HL-60 (cell line): ENCODE data around the gene SRPK2.

Experiments used
- DNase-seq, 2 experiments: peaks; one replicate each; pipeline ENCODE4 v3.0.0-alpha.2; 2010 to 2020; ENCODE audit warnings: low read depth in 1 of 2, low spot score in 1 of 2
- H3K27ac ChIP-seq: fragments of 250-450 bp; sonication (Bioruptor Pico); replicated peaks from 2 replicates; pipeline ENCODE4 v1.5.1; 2020; ENCODE audit warnings: mild to moderate bottlenecking, moderate library complexity
- H3K27me3 ChIP-seq: fragments of 250-450 bp; sonication (Bioruptor Pico); 2 replicates; pipeline ENCODE4 v1.5.1; 2021; ENCODE audit warnings: mild to moderate bottlenecking, moderate library complexity; ENCODE audit not compliant: insufficient read depth, poor library complexity, severe bottlenecking
- H3K4me3 ChIP-seq: replicated peaks from 2 replicates; pipeline ENCODE4 v1.5.1; 2011; ENCODE audit warnings: mild to moderate bottlenecking, control low read depth, low read length; ENCODE audit not compliant: insufficient read depth
- GABPA ChIP-seq: IDR thresholded peaks from 2 replicates; pipeline ENCODE4 v1.6.1; 2012; ENCODE audit warnings: low read depth
- POLR2AphosphoS5 ChIP-seq: IDR thresholded peaks from 2 replicates; pipeline ENCODE4 v1.6.1; 2012; ENCODE audit warnings: low read depth
- SPI1 ChIP-seq: IDR thresholded peaks from 2 replicates; pipeline ENCODE4 v1.6.1; 2012; ENCODE audit warnings: low read depth, mild to moderate bottlenecking, borderline replicate concordance
- TF ChIP-seq, protein P1 (sequence below): IDR thresholded peaks from 2 replicates; pipeline ENCODE4 v1.6.1; 2012; ENCODE audit warnings: low read depth; ENCODE audit not compliant: insufficient replicate concordance
- TF ChIP-seq, protein P2 (sequence below): IDR thresholded peaks from one replicate; pipeline ENCODE4 v1.5.1; 2011; ENCODE audit warnings: low read length, control low read depth, inconsistent platforms; ENCODE audit not compliant: insufficient read depth

The SRPK2 gene

DNA sequence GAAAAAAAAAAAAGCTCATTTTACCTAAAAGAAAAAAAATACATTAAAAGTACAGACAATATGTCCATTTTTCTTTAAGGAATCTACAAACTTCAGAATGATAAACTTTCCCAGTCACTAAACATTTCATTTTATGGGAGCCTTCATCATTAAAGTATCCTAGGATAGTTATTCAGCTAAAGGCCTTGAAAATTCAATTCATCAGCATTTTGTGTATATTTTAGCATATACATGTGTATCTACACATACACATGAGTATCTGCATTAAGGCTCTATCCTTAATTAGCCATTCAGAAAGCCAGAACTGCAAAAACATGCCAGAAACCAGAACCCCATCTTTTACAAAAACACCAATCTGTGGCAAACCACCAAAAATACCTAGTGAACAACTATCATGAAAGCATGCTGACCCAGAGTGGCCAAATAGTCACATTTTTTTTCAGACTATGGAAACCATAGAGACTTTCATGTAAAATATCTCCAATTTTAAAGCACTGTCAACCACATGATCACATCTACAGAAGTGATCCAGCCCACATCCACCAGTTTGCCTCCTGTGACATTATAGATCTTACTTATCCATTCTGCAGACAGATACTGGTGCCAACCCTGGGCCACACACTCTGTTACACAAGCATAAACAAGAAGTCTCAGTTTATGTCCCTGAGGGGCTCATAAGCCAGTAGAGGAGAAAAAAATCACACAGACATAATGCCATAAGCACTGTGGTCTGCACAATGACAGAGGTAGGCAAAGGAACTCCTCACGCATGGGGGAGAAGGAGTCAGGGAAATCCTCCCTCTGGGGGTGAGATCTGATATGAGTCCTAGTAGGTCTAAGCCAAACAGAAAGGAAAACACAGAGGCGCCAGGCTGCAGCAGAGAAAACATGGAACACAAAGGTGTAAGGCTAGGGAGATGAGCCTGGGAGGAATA is 79.2 kb downstream of the SRPK2 start:
- Histone ChIP-seq H3K27ac (no peak overlapping the region), H3K4me3 (no peak overlapping the region), H3K27me3 (no peaks in the 10 kb centered on the region)
- DNase-seq: no peak
- TF ChIP-seq, protein P1, sequence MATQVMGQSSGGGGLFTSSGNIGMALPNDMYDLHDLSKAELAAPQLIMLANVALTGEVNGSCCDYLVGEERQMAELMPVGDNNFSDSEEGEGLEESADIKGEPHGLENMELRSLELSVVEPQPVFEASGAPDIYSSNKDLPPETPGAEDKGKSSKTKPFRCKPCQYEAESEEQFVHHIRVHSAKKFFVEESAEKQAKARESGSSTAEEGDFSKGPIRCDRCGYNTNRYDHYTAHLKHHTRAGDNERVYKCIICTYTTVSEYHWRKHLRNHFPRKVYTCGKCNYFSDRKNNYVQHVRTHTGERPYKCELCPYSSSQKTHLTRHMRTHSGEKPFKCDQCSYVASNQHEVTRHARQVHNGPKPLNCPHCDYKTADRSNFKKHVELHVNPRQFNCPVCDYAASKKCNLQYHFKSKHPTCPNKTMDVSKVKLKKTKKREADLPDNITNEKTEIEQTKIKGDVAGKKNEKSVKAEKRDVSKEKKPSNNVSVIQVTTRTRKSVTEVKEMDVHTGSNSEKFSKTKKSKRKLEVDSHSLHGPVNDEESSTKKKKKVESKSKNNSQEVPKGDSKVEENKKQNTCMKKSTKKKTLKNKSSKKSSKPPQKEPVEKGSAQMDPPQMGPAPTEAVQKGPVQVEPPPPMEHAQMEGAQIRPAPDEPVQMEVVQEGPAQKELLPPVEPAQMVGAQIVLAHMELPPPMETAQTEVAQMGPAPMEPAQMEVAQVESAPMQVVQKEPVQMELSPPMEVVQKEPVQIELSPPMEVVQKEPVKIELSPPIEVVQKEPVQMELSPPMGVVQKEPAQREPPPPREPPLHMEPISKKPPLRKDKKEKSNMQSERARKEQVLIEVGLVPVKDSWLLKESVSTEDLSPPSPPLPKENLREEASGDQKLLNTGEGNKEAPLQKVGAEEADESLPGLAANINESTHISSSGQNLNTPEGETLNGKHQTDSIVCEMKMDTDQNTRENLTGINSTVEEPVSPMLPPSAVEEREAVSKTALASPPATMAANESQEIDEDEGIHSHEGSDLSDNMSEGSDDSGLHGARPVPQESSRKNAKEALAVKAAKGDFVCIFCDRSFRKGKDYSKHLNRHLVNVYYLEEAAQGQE: no peak
- TF ChIP-seq, protein P2, sequence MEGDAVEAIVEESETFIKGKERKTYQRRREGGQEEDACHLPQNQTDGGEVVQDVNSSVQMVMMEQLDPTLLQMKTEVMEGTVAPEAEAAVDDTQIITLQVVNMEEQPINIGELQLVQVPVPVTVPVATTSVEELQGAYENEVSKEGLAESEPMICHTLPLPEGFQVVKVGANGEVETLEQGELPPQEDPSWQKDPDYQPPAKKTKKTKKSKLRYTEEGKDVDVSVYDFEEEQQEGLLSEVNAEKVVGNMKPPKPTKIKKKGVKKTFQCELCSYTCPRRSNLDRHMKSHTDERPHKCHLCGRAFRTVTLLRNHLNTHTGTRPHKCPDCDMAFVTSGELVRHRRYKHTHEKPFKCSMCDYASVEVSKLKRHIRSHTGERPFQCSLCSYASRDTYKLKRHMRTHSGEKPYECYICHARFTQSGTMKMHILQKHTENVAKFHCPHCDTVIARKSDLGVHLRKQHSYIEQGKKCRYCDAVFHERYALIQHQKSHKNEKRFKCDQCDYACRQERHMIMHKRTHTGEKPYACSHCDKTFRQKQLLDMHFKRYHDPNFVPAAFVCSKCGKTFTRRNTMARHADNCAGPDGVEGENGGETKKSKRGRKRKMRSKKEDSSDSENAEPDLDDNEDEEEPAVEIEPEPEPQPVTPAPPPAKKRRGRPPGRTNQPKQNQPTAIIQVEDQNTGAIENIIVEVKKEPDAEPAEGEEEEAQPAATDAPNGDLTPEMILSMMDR: no peak
- TF ChIP-seq SPI1: no peak
- TF ChIP-seq POLR2AphosphoS5: no peak
- TF ChIP-seq GABPA: no peak

DNA sequence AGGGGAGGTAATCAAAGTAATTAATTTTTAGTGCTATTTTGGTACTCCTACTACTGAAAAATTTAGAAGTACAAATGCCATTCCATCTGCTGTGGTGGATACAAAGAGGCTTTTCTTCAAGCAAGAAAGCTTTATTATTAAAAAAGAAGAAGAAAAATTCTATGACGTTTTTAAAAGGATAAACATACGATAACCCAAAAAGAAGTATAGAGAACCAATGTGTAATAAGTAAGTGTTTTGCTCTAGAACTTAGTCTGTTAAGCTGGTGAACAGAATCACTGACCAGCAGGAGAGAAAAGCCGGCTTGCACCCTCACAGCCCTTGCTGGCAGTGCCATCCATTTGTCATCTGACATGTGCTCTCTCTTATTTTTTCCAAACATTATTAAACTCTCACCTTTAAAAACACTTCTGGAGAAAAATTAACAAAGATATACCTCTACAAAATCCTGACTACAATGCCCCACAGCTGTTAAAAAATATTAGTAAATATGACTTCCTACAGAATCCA is 81.5 kb downstream of the SRPK2 start:
- H3K27me3 ChIP-seq: no peaks in the 10 kb centered on the region
- no peak overlapping the region for H3K4me3 ChIP-seq
- H3K27ac ChIP-seq: no peak overlapping the region
- DNase-seq: no peak
- no peak for TF ChIP-seq SPI1

DNA sequence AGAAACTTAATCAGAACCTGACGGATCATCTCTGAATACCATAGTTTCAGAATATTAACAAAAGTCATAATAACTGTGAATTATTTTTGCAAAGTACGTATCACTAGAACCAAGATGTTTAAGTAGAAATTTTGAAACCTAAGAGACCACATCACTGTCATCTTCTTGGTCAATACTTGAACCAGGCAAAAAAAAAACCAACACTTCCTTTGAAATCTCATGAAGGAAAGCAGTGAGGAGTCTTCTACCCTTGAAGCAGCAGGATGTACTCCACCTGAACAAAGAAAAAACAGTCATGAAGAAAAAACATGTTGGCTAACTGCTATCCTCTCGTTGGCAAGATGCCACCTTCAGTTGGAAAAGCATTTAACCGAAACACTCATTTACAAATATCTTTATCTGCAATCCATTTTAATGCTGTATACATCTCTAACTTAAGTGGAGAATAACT is 82.4 kb downstream of the SRPK2 start:
- Histone ChIP-seq H3K27ac (no peak overlapping the region), H3K27me3 (no peaks in the 10 kb centered on the region), H3K4me3 (no peak overlapping the region)
- no peak for DNase-seq
- TF ChIP-seq GABPA (no peak), SPI1 (no peak), POLR2AphosphoS5 (no peak)
- TF ChIP-seq, protein P1: no peak
- TF ChIP-seq, protein P2: no peak

DNA sequence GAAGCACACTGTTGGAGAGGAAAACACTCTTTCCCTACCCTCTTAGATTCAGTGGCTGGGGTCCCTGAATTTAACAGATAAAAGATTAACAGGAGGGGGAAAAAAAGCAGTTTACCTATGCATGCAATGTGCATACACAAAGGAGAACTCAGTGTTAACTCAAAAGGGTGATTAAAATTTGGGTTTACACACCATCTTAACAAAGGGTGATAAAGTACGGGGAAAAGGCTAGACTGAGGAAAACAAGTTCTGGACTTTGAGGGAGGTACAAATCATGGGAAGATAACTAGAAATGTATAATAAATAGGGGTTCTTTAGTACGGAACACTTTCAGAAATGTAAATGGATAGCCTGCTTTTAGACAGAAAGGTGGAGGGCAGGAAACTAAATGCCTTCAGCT is 83.1 kb downstream of the SRPK2 start:
- H3K4me3 ChIP-seq: no peak overlapping the region
- TF ChIP-seq, protein P1: no peak
- TF ChIP-seq GABPA (no peak), POLR2AphosphoS5 (no peak), SPI1 (no peak)
- TF ChIP-seq, protein P2: no peak
- H3K27me3 ChIP-seq: no peaks in the 10 kb centered on the region
- DNase-seq: no peak
- no peak overlapping the region for H3K27ac ChIP-seq
